Trophoblast cell (in vitro differentiated cells and primary cell): ENCODE results near the gene SCAF4.
"Not testable (repeated sequence)": the region's sequence is repeated elsewhere in the genome, so short reads cannot be mapped to it uniquely, and the experiment has no call there.

ENCODE experiments used
- DNase-seq, 2 donors: peaks; one replicate each; pipeline ENCODE4 v3.0.0-alpha.2; 2016
- H2AFZ ChIP-seq: 2 replicates; pipeline ENCODE4 v1.6.1; 2013; ENCODE audit warnings: low read length, moderate library complexity, mild to moderate bottlenecking; ENCODE audit not compliant: insufficient read depth, poor library complexity
- H2AK5ac ChIP-seq: 2 replicates; pipeline ENCODE4 v1.6.1; 2013; ENCODE audit warnings: mild to moderate bottlenecking, low read length
- H2BK120ac ChIP-seq: 2 replicates; pipeline ENCODE4 v1.6.1; 2013; ENCODE audit warnings: low read length, mild to moderate bottlenecking, moderate library complexity; ENCODE audit not compliant: insufficient read depth, poor library complexity
- H2BK12ac ChIP-seq: 2 replicates; pipeline ENCODE4 v1.6.1; 2013; ENCODE audit warnings: mild to moderate bottlenecking, low read length, moderate library complexity
- H2BK5ac ChIP-seq: 2 replicates; pipeline ENCODE4 v1.6.1; 2013; ENCODE audit warnings: low read length, low read depth, moderate library complexity, mild to moderate bottlenecking; ENCODE audit not compliant: poor library complexity
- H3K14ac ChIP-seq: 2 replicates; pipeline ENCODE4 v1.6.1; 2013; ENCODE audit warnings: mild to moderate bottlenecking, low read length
- H3K18ac ChIP-seq: 2 replicates; pipeline ENCODE4 v1.6.1; 2013; ENCODE audit warnings: mild to moderate bottlenecking, low read length
- H3K23ac ChIP-seq: 2 replicates; pipeline ENCODE4 v1.6.1; 2013; ENCODE audit warnings: low read length
- H3K27ac ChIP-seq: 2 replicates; pipeline ENCODE4 v1.5.1; 2013; ENCODE audit warnings: low read depth, mild to moderate bottlenecking, inconsistent platforms, low read length, moderate library complexity
- H3K27me3 ChIP-seq: 2 replicates; pipeline ENCODE4 v1.6.1; 2013; ENCODE audit warnings: inconsistent platforms, mild to moderate bottlenecking, low read length, moderate library complexity; ENCODE audit not compliant: insufficient read depth
- H3K36me3 ChIP-seq, 2 experiments: 1 replicate in 1 of 2; 2 replicates in 1 of 2; pipeline ENCODE4 v1.6.1; 2013; ENCODE audit warnings: low read length in 2 of 2, mild to moderate bottlenecking in 2 of 2, moderate library complexity in 1 of 2; ENCODE audit not compliant: insufficient read depth in 2 of 2, control insufficient read depth in 1 of 2
- H3K4ac ChIP-seq: 2 replicates; pipeline ENCODE4 v1.6.1; 2013; ENCODE audit warnings: low read depth, mild to moderate bottlenecking, low read length, moderate library complexity
- H3K4me1 ChIP-seq, 2 experiments: 1 replicate in 1 of 2; 2 replicates in 1 of 2; pipeline ENCODE4 v1.6.1; 2013; ENCODE audit warnings: low read length in 2 of 2, mild to moderate bottlenecking in 2 of 2, moderate library complexity in 1 of 2; ENCODE audit not compliant: insufficient read depth in 2 of 2, control insufficient read depth in 1 of 2
- H3K4me2 ChIP-seq: 2 replicates; pipeline ENCODE4 v1.6.1; 2013; ENCODE audit warnings: inconsistent platforms, mild to moderate bottlenecking, low read length, moderate library complexity
- H3K4me3 ChIP-seq: 2 replicates; pipeline ENCODE4 v1.5.1; 2013; ENCODE audit warnings: mild to moderate bottlenecking, low read depth, low read length, inconsistent platforms
- H3K79me1 ChIP-seq: one replicate; pipeline ENCODE4 v1.6.1; 2013; ENCODE audit warnings: low read length
- H3K79me2 ChIP-seq: 2 replicates; pipeline ENCODE4 v1.6.1; 2013; ENCODE audit warnings: low read length, mild to moderate bottlenecking; ENCODE audit not compliant: control insufficient read depth, insufficient read depth, poor library complexity
- H3K9ac ChIP-seq: 2 replicates; pipeline ENCODE4 v1.6.1; 2013; ENCODE audit warnings: mild to moderate bottlenecking, low read length
- H3K9me3 ChIP-seq: 2 replicates; pipeline ENCODE4 v1.6.1; 2013; ENCODE audit warnings: low read depth, mild to moderate bottlenecking, control low read depth, inconsistent platforms, low read length; ENCODE audit not compliant: insufficient read depth
- H4K12ac ChIP-seq: 2 replicates; pipeline ENCODE4 v1.6.1; 2013; ENCODE audit warnings: low read depth, mild to moderate bottlenecking, low read length, moderate library complexity
- H4K8ac ChIP-seq: 2 replicates; pipeline ENCODE4 v1.6.1; 2013; ENCODE audit warnings: low read depth, mild to moderate bottlenecking, low read length, moderate library complexity
- H4K91ac ChIP-seq: one replicate; pipeline ENCODE4 v1.6.1; 2013; ENCODE audit warnings: low read depth, mild to moderate bottlenecking, low read length, moderate library complexity
- WGBS: extraction: QIAGEN DNeasy Blood & Tissue Kit; methylation state at CpG from one replicate; pipeline ENCODE4 v1.1.7; 2013; ENCODE audit warnings: missing lambda C conversion rate; ENCODE audit not compliant: insufficient read length, insufficient coverage; ENCODE audit errors: extremely low coverage; 5-methylcytosine and 5-hydroxymethylcytosine counted together

The SCAF4 gene

DNA sequence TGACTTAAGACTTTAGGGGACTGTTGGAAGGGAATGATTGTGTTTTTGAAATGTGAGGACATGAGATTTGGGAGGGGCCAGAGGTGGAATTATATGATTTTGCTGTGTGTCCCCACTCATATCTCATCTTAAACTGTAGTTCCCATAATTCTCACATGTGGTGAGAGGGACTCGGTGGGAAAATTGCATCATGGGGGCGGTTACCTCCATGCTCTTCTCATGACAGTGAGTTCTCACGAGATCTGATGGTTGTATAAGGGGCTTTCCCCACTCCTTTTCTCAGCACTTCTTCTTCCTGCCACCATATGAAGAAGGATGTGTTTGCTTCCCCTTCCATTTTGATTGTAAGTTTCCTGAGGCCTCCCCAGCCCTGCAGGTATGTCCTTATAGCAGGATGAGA, 35.0 kb upstream of the SCAF4 start:
- DNase-seq: no peak
- no peak overlapping the region for H2AK5ac ChIP-seq
- H2AFZ ChIP-seq: no peak overlapping the region
- no peak overlapping the region for H4K91ac ChIP-seq
- H3K18ac ChIP-seq: no peak overlapping the region
- H3K4me3 ChIP-seq: no peak overlapping the region
- H3K4me2 ChIP-seq: no peak overlapping the region
- no peaks in the 10 kb centered on the region for H3K79me1 ChIP-seq
- no peak overlapping the region for H2BK5ac ChIP-seq
- no peak overlapping the region for H3K14ac ChIP-seq
- no peak overlapping the region for H3K4ac ChIP-seq
- H2BK12ac ChIP-seq: no peak overlapping the region
- H3K27ac ChIP-seq: no peak overlapping the region
- no peak overlapping the region for H4K8ac ChIP-seq
- no peak overlapping the region for H3K23ac ChIP-seq
- H3K9ac ChIP-seq: no peak overlapping the region
- H3K27me3 ChIP-seq: no peaks in the 10 kb centered on the region
- no CpG with 5 or more reads among the region's 3 CpGs for WGBS
- H2BK120ac ChIP-seq: no peak overlapping the region
- H3K9me3 ChIP-seq: peaks cover 4% of the 10 kb centered on the region
- H3K4me1 ChIP-seq: no peaks in the 10 kb centered on the region
- H3K36me3 ChIP-seq: no peaks in the 10 kb centered on the region
- H4K12ac ChIP-seq: no peak overlapping the region
- no peaks in the 10 kb centered on the region for H3K79me2 ChIP-seq

DNA sequence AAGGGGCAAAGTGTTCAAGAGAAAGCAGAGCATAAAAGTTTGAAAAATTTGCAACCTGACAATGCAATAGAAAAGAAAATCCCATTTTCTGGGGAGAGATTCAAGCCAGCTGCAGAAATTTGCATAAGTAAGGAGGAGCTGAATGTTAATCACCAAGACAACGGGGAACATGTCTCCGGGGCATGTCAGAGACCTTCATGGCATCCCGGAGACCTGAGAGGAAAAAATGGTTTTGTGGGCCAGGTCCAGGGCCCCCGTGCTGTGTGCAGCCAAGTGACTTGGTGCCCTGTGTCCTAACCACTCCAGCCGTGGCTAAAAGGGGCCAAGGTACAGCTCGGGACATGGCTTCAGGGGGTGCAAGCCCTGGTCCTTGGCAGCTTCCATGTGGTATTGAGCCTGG, 33.9 kb upstream of the SCAF4 start:
- H3K4me1 ChIP-seq, H3K27me3 ChIP-seq, H2BK12ac ChIP-seq, H3K27ac ChIP-seq, H2BK5ac ChIP-seq, H4K8ac ChIP-seq, H3K9ac ChIP-seq, H2AK5ac ChIP-seq, H4K91ac ChIP-seq, H3K4me2 ChIP-seq, H3K79me2 ChIP-seq, H3K18ac ChIP-seq, H3K4me3 ChIP-seq, H2BK120ac ChIP-seq, H3K4ac ChIP-seq, DNase-seq, H3K23ac ChIP-seq, H3K79me1 ChIP-seq, H3K14ac ChIP-seq, H2AFZ ChIP-seq, H4K12ac ChIP-seq, H3K9me3 ChIP-seq, H3K36me3 ChIP-seq: not testable (repeated sequence)
- no CpG with 5 or more reads among the region's 6 CpGs for WGBS

DNA sequence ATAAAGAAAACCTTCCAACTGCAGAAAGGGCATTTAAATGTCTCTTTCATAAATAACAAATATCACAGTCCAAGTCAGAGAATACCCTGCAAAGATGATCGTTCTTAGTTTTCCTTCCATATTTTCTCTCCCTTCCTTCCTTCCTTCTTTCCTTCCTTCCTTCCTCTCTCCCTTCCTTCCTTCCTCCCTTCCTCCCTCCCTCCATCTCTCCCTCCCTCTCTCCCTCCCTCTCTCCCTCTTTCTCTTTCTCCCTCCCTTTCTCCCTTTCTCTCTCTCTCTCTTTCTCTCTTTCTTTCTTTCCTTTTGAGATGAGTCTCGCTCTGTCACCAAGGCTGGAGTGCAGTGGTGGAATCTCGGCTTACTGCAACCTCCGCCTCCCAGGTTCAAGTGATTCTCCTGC, 29.0 kb upstream of the SCAF4 start:
- Histone ChIP-seq H4K91ac (no peak overlapping the region), H3K9me3 (peaks cover under 1% of the 10 kb centered on the region), H3K14ac (no peak overlapping the region), H2BK120ac (no peak overlapping the region), H2BK12ac (no peak overlapping the region), H3K18ac (no peak overlapping the region), H4K8ac (no peak overlapping the region), H3K79me1 (no peaks in the 10 kb centered on the region), H3K79me2 (no peaks in the 10 kb centered on the region), H3K23ac (no peak overlapping the region), H3K27ac (no peak overlapping the region), H2AK5ac (no peak overlapping the region), H3K4me1 (no peaks in the 10 kb centered on the region), H3K27me3 (no peaks in the 10 kb centered on the region), H3K4me2 (no peak overlapping the region), H2BK5ac (no peak overlapping the region), H3K4me3 (no peak overlapping the region), H2AFZ (no peak overlapping the region), H3K4ac (no peak overlapping the region), H3K9ac (no peak overlapping the region), H4K12ac (no peak overlapping the region), H3K36me3 (no peaks in the 10 kb centered on the region)
- DNase-seq: no peak
- no CpG with 5 or more reads among the region's 4 CpGs for WGBS

DNA sequence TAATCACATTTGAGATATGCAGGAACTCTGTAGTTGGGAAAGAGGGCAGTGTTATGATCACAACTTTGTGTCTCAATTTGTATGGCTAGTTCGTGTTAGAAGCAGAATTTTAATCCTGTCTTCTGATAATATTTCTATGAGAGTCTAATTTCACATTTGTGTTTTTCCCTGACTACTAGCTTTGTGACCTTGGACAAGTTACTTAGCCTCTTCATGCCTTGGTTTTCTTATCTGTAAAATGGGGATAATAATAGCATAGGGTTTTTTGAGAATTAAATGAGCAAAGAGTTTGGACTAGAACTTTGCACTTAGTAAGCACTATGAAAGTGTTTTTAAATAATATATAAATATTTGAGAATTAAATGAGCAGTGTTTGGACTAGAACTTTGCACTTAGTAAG, 24.9 kb upstream of the SCAF4 start:
- Histone ChIP-seq H4K8ac (no peak overlapping the region), H3K4me2 (no peak overlapping the region), H3K4me3 (no peak overlapping the region), H4K91ac (no peak overlapping the region), H2BK5ac (no peak overlapping the region), H3K27ac (no peak overlapping the region), H2BK120ac (no peak overlapping the region), H2AFZ (no peak overlapping the region), H3K79me1 (no peaks in the 10 kb centered on the region), H2AK5ac (no peak overlapping the region), H3K79me2 (no peaks in the 10 kb centered on the region), H3K4me1 (peaks cover 0 to 4% of the 10 kb centered on the region in 2 experiments), H3K14ac (no peak overlapping the region), H3K23ac (no peak overlapping the region), H3K36me3 (no peaks in the 10 kb centered on the region), H4K12ac (no peak overlapping the region), H3K9me3 (no peaks in the 10 kb centered on the region), H2BK12ac (no peak overlapping the region), H3K27me3 (no peaks in the 10 kb centered on the region), H3K18ac (no peak overlapping the region), H3K4ac (no peak overlapping the region), H3K9ac (no peak overlapping the region)
- DNase-seq: no peak
- no CpG with 5 or more reads among the region's 1 CpG for WGBS
